Measurements from ENCODE around the gene UAP1L1.

- no peak for TF ChIP-seq CTCF (IDR thresholded peaks at IDR 0.05)
- no peak for TF ChIP-seq POLR2AphosphoS5 (IDR thresholded peaks at IDR 0.05)
These were observed 51.6 kb downstream of the UAP1L1 start for GRCh38 chr9:137128862-137129455.

All from breast epithelium (tissue), 3 donors.